ENCODE results near the gene KCNQ2.

The KCNQ2 gene

GRCh38 chr20:63417738-63418120 lies 54.7 kb downstream of the KCNQ2 start:
- DNase-seq (ENCODE audit: low read depth in 1 of 2, low spot score in 1 of 2) = no peak

- no peak for DNase-seq (ENCODE audit: low read depth in 1 of 2, low spot score in 1 of 2)
Observed at GRCh38 chr20:63417097-63417737, 55.2 kb downstream of the KCNQ2 start.

GRCh38 chr20:63416631-63417030 lies 55.8 kb downstream of the KCNQ2 start:
- DNase-seq (ENCODE audit: low read depth in 1 of 2, low spot score in 1 of 2) = no peak

GRCh38 chr20:63415647-63416391 lies 56.6 kb downstream of the KCNQ2 start:
- no peak for DNase-seq (ENCODE audit: low read depth in 1 of 2, low spot score in 1 of 2)

GRCh38 chr20:63414720-63415430 lies 57.6 kb downstream of the KCNQ2 start:
- DNase-seq (ENCODE audit: low read depth in 1 of 2, low spot score in 1 of 2) = no peak

GRCh38 chr20:63413963-63414684 lies 58.3 kb downstream of the KCNQ2 start:
- no peak for DNase-seq (ENCODE audit: low read depth in 1 of 2, low spot score in 1 of 2)

GRCh38 chr20:63413323-63413722 lies 59.1 kb downstream of the KCNQ2 start:
- no peak for DNase-seq (ENCODE audit: low read depth in 1 of 2, low spot score in 1 of 2)

- DNase-seq (ENCODE audit: low read depth in 1 of 2, low spot score in 1 of 2) = no peak
Observed at GRCh38 chr20:63412889-63413288, 59.6 kb downstream of the KCNQ2 start.

- DNase-seq (ENCODE audit: low read depth in 1 of 2, low spot score in 1 of 2) = no peak
Observed at GRCh38 chr20:63411898-63412631, 60.4 kb downstream of the KCNQ2 start.

GRCh38 chr20:63411151-63411897 lies 61.1 kb downstream of the KCNQ2 start:
- no peak for DNase-seq (ENCODE audit: low read depth in 1 of 2, low spot score in 1 of 2)

GRCh38 chr20:63409834-63410435 lies 62.5 kb downstream of the KCNQ2 start:
- no peak for DNase-seq (ENCODE audit: low read depth in 1 of 2, low spot score in 1 of 2)

GRCh38 chr20:63409066-63409833 lies 63.2 kb downstream of the KCNQ2 start:
- DNase-seq (ENCODE audit: low read depth in 1 of 2, low spot score in 1 of 2) = no peak

- no peak for DNase-seq (ENCODE audit: low read depth in 1 of 2, low spot score in 1 of 2)
Observed at GRCh38 chr20:63408684-63409046, 63.8 kb downstream of the KCNQ2 start.

GRCh38 chr20:63407928-63408683 lies 64.3 kb downstream of the KCNQ2 start:
- no peak for DNase-seq (ENCODE audit: low read depth in 1 of 2, low spot score in 1 of 2)

- no peak for DNase-seq (ENCODE audit: low read depth in 1 of 2, low spot score in 1 of 2)
Observed at GRCh38 chr20:63406617-63407245, 65.7 kb downstream of the KCNQ2 start.

GRCh38 chr20:63406011-63406410 lies 66.4 kb downstream of the KCNQ2 start:
- no peak for DNase-seq (ENCODE audit: low read depth in 1 of 2, low spot score in 1 of 2)

GRCh38 chr20:63405102-63405730 lies 67.2 kb downstream of the KCNQ2 start:
- no peak for DNase-seq (ENCODE audit: low read depth in 1 of 2, low spot score in 1 of 2)
